B cell (primary cell): ENCODE measurements around the gene CHPT1.

Experiments
- EZH2 ChIP-seq: IDR thresholded peaks from 2 replicates; pipeline ENCODE4 v1.6.1; 2012; ENCODE audit warnings: borderline replicate concordance, low read depth, mild to moderate bottlenecking, moderate library complexity, low read length; ENCODE audit not compliant: insufficient read depth, poor library complexity, severe bottlenecking
- TF ChIP-seq, protein P1 (sequence below): fragments of 200-600 bp; IDR thresholded peaks from one replicate; pipeline ENCODE4 v1.8.0; 2022; ENCODE audit warnings: antibody characterized with exemption, mild to moderate bottlenecking

DNA sequence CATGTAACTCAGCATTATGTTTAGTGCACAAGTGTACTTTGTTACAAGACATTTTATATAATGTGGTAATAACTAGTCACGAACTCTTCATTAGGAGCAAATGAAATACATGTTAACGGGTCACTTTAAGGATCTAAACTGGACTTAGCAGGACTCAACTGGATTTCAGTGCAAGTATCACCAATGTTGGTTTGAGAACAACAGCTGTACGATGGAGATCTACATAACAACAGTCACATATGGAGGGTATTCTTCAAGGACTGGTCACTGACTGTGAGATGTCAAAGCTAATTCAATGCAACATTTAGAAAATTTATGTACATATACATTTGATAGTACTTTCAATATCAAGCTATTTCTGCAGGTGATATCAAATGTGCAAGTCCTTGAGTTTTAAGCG lies 64.3 kb downstream of the CHPT1 start:
- TF ChIP-seq, protein P1, sequence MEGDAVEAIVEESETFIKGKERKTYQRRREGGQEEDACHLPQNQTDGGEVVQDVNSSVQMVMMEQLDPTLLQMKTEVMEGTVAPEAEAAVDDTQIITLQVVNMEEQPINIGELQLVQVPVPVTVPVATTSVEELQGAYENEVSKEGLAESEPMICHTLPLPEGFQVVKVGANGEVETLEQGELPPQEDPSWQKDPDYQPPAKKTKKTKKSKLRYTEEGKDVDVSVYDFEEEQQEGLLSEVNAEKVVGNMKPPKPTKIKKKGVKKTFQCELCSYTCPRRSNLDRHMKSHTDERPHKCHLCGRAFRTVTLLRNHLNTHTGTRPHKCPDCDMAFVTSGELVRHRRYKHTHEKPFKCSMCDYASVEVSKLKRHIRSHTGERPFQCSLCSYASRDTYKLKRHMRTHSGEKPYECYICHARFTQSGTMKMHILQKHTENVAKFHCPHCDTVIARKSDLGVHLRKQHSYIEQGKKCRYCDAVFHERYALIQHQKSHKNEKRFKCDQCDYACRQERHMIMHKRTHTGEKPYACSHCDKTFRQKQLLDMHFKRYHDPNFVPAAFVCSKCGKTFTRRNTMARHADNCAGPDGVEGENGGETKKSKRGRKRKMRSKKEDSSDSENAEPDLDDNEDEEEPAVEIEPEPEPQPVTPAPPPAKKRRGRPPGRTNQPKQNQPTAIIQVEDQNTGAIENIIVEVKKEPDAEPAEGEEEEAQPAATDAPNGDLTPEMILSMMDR, result no peak
- no peak for TF ChIP-seq EZH2
